Gastroesophageal sphincter (tissue), 4 donors: ENCODE data around the gene PLCG2. TPM values are rescaled to one million over a fixed set of nuclear protein-coding genes. Genes with fewer than 3 reads are reported as not detected.

Experiments used
- ATAC-seq: fragments of 150-250 bp; one replicate; pipeline ENCODE4 v1.9.1; 2016; ENCODE audit warnings: mild to moderate bottlenecking, moderate library complexity
- H3K27ac ChIP-seq, 4 donors: fragments of 200-600 bp; sonication (generic) in 3 of 4; 1 replicate in 3 of 4; 2 replicates in 1 of 4; pipeline ENCODE4 v1.5.1; 2016 to 2019
- H3K27me3 ChIP-seq: fragments of 200-600 bp; sonication (generic); one replicate; pipeline ENCODE4 v1.5.1; 2019
- H3K36me3 ChIP-seq, 2 donors: fragments of 200-600 bp; sonication (generic); one replicate each; pipeline ENCODE4 v1.5.1; 2019; ENCODE audit warnings: control low read depth in 1 of 2
- H3K4me1 ChIP-seq, 3 donors: fragments of 200-600 bp; sonication (generic); 1 replicate in 2 of 3; 2 replicates in 1 of 3; pipeline ENCODE4 v1.5.1; 2016 to 2019; ENCODE audit warnings: control low read depth in 2 of 3
- H3K4me3 ChIP-seq, 2 donors: fragments of 200-600 bp; sonication (generic); one replicate each; pipeline ENCODE4 v1.5.1; 2019; ENCODE audit warnings: mild to moderate bottlenecking in 1 of 2, moderate library complexity in 1 of 2
- H3K9me3 ChIP-seq, 3 donors: fragments of 200-600 bp; sonication (generic); one replicate each; pipeline ENCODE4 v1.5.1; 2017 to 2019; ENCODE audit warnings: control low read depth in 2 of 3
- EP300 ChIP-seq: sonication (generic); formaldehyde crosslinking; IDR thresholded peaks from one replicate; pipeline ENCODE4 v1.6.1; 2017; ENCODE audit warnings: antibody characterized with exemption, mild to moderate bottlenecking
- POLR2A ChIP-seq, 2 donors: fragments of 450-650 bp; IDR thresholded peaks; one replicate each; pipeline ENCODE4 v1.6.1; 2017; ENCODE audit warnings: antibody characterized with exemption in 2 of 2, mild to moderate bottlenecking in 2 of 2, moderate library complexity in 1 of 2
- POLR2AphosphoS5 ChIP-seq: sonication (generic); formaldehyde crosslinking; IDR thresholded peaks from one replicate; pipeline ENCODE4 v1.6.1; 2017; ENCODE audit warnings: antibody characterized with exemption
- whole genome bisulfite sequencing, 2 donors: methylation state at CpG; one replicate each; pipeline ENCODE4 v1.1.5; 2018; ENCODE audit warnings: low coverage in 1 of 2; 5-methylcytosine and 5-hydroxymethylcytosine counted together
- total RNA-seq, 4 donors: library from RNA; depleted of rRNA; stranded (reverse); fragments of >200 nt; gene quantifications; one replicate each; pipeline ENCODE4 v1.1.0, GENCODE V29; 2016
- TF ChIP-seq, protein P1 (sequence below), 4 experiments: fragments of 200-600 bp in 2 of 4; fragments of 450-650 bp in 2 of 4; sonication (generic) in 1 of 4; IDR thresholded peaks; one replicate each; pipeline ENCODE4 v1.5.1; 2017 to 2019; ENCODE audit warnings: antibody characterized with exemption in 4 of 4, mild to moderate bottlenecking in 2 of 4, moderate library complexity in 2 of 4

Gene PLCG2
- total RNA-seq, 4 donors from 2014 or later = 6.2 to 11.4 (median 8.1) TPM

- no peak for ATAC-seq
- TF ChIP-seq POLR2A (IDR thresholded peaks at IDR 0.05) (no peak), EP300 (no peak)
- TF ChIP-seq, protein P1, sequence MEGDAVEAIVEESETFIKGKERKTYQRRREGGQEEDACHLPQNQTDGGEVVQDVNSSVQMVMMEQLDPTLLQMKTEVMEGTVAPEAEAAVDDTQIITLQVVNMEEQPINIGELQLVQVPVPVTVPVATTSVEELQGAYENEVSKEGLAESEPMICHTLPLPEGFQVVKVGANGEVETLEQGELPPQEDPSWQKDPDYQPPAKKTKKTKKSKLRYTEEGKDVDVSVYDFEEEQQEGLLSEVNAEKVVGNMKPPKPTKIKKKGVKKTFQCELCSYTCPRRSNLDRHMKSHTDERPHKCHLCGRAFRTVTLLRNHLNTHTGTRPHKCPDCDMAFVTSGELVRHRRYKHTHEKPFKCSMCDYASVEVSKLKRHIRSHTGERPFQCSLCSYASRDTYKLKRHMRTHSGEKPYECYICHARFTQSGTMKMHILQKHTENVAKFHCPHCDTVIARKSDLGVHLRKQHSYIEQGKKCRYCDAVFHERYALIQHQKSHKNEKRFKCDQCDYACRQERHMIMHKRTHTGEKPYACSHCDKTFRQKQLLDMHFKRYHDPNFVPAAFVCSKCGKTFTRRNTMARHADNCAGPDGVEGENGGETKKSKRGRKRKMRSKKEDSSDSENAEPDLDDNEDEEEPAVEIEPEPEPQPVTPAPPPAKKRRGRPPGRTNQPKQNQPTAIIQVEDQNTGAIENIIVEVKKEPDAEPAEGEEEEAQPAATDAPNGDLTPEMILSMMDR (IDR thresholded peaks at IDR 0.05) = no peak
- H3K27ac ChIP-seq = no peak overlapping the region
- H3K4me3 ChIP-seq = no peak overlapping the region
- H3K9me3 ChIP-seq = no peaks in the 10 kb centered on the region
- no peaks in the 10 kb centered on the region for H3K36me3 ChIP-seq
- 85 to 89% methylated on average over 9 to 10 of the region's 11 CpGs for WGBS, 2 donors
- no peaks in the 10 kb centered on the region for H3K4me1 ChIP-seq
- H3K27me3 ChIP-seq = peaks cover 8% of the 10 kb centered on the region
Measured at GRCh38 chr16:81765111-81765919, 13.8 kb upstream of the PLCG2 start.

DNA sequence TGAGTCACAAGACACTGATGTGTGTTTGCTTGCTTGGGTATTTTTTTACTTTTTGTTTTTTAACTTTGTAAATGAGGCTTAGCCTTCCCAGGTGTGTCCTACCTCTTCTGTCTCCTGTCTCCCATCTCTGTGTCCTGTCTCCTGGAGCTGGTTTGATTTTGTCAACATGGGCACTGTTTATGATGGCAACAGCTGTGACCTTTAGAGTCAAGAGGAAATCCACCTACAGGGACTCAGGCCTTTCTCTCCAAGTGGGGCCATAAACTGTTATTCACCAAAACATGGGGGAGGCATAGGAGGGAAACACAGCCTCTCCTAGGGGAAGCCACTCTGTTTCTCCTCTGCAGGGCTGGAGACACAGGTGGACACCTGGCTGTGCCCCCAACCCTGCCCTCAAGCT lies 13.1 kb upstream of the PLCG2 start:
- TF ChIP-seq POLR2AphosphoS5 (no peak), EP300 (no peak), POLR2A (IDR thresholded peaks at IDR 0.05) (no peak)
- TF ChIP-seq, protein P1 (IDR thresholded peaks at IDR 0.05) = no peak

GRCh38 chr16:81767987-81768592 lies 11.0 kb upstream of the PLCG2 start:
- 49 to 67% methylated on average over 3 to 5 of the region's 9 CpGs for whole genome bisulfite sequencing, 2 donors
- Histone ChIP-seq H3K27ac (no peak overlapping the region), H3K36me3 (no peaks in the 10 kb centered on the region), H3K27me3 (peaks cover 8% of the 10 kb centered on the region), H3K4me3 (no peak overlapping the region), H3K4me1 (no peaks in the 10 kb centered on the region), H3K9me3 (no peaks in the 10 kb centered on the region)
- TF ChIP-seq EP300 (no peak), POLR2A (IDR thresholded peaks at IDR 0.05) (no peak), POLR2AphosphoS5 (no peak)
- TF ChIP-seq, protein P1 (IDR thresholded peaks at IDR 0.05) = no peak
- no peak for ATAC-seq

More for the DNA sequence above, 13.1 kb upstream of the PLCG2 start:
- Histone ChIP-seq H3K27ac (no peak overlapping the region), H3K4me1 (no peaks in the 10 kb centered on the region), H3K4me3 (no peak overlapping the region), H3K36me3 (no peaks in the 10 kb centered on the region), H3K9me3 (no peaks in the 10 kb centered on the region), H3K27me3 (peaks cover 8% of the 10 kb centered on the region)
- no peak for ATAC-seq

DNA sequence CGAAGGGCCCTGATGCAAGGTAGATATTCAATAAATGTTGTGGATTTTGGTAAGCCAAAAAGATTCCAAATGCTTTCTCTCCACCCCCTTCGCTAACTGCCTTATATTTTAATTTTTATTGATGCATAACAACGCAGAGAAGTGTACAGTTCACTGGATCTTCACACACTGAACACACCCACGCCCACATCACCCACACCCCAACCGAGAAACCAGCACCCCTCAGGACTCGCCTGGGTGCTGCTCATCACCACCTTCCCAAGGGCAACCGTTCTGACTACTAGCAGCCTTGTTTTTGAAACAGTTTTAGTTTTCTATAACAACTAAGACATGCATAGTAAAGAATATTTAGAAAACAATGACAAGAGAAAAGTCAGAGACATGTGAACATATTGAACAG lies 9.1 kb upstream of the PLCG2 start:
- Histone ChIP-seq H3K4me1 (no peaks in the 10 kb centered on the region), H3K27ac (no peak overlapping the region), H3K9me3 (no peaks in the 10 kb centered on the region), H3K4me3 (no peak overlapping the region), H3K27me3 (peaks cover 8% of the 10 kb centered on the region), H3K36me3 (no peaks in the 10 kb centered on the region)
- no peak for ATAC-seq
- TF ChIP-seq POLR2A (IDR thresholded peaks at IDR 0.05) (no peak), POLR2AphosphoS5 (no peak), EP300 (no peak)
- TF ChIP-seq, protein P1 (IDR thresholded peaks at IDR 0.05) = no peak
- WGBS, 2 donors = 84 to 89% methylated on average over 5 to 6 of the region's 7 CpGs

DNA sequence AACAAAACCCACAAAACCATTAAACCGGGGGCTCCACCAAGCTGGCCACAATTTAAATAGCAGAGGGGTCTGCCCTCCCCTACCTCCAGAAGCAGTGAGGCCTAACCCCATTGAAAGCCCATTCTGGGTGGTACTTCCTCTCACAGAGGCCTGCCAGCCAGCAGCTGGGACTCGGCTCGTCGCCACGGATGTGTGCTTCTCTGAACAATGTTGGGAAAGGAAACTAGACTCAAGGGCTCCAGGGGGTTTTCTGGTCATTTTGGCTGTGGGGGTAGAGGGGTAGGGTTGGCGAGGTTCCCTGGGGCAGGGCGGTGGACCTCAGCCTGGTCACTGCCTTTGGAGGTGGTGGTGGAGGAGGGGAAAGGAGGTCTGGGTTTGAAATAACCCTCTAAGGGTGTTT lies 4.7 kb upstream of the PLCG2 start:
- no peak for TF ChIP-seq POLR2A (IDR thresholded peaks at IDR 0.05)
- TF ChIP-seq POLR2AphosphoS5 = no peak
- TF ChIP-seq, protein P1 (IDR thresholded peaks at IDR 0.05) = no peak
- no peak for TF ChIP-seq EP300
- Histone ChIP-seq H3K36me3 (no peaks in the 10 kb centered on the region), H3K27me3 (peaks cover 14% of the 10 kb centered on the region), H3K9me3 (no peaks in the 10 kb centered on the region), H3K4me1 (peaks cover 0 to 9% (median 0%) of the 10 kb centered on the region in 3 donors), H3K4me3 (no peak overlapping the region), H3K27ac (no peak overlapping the region)
- 33% methylated on average over 1 of the region's 7 CpGs; no CpG with 5 or more reads in 1 of the 2 donors for WGBS, 2 donors
- ATAC-seq = no peak
